Measurements from ENCODE around the gene CLDN7.

GRCh38 chr17:7309628-7310027, 47.4 kb upstream of the CLDN7 start:
- no peak for TF ChIP-seq CTCF (IDR thresholded peaks at IDR 0.05; ENCODE audit: low read length)
- TF ChIP-seq EZH2 (IDR thresholded peaks at IDR 0.05; ENCODE audit: borderline replicate concordance, low read length): no peak
